ENCODE results near the gene MOK. TPM values are rescaled to one million over a fixed set of nuclear protein-coding genes. Genes with fewer than 3 reads are reported as not detected.

The MOK gene
- polyA plus RNA-seq, 2 donors = 7.2 to 8.3 TPM

DNA sequence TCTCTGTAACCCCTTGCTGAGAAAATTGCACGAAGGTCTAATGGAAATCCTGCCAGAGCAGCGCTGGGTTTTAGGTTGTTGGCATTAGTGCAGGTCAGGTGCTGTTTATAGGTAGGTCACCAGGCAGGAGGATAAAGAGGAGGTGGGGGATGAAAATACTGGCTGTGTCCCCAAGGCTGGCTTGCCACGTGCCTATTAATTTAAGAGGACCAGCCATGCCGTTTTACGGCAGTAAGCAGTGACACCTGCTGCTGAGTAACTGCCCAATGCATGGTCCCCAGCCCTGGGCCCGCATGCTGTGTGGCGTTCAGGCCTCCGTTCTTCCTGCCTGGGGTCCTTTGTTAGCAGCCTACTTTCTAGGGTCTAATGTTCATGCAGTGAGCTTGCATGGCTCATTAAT lies 98.0 kb downstream of the MOK start:
- no peak overlapping the region for H3K4me3 ChIP-seq (ENCODE audit: low read depth in 1 of 2, low read length in 2 of 2)
- 83 to 88% methylated on average over 8 of the region's 8 CpGs for WGBS, 2 donors
- no peaks in the 10 kb centered on the region for H3K27me3 ChIP-seq (ENCODE audit: control insufficient read depth in 1 of 2, insufficient read depth in 2 of 2, low read length in 2 of 2)
- H3K4me1 ChIP-seq (ENCODE audit: control insufficient read depth in 2 of 2, insufficient read depth in 2 of 2, low read length in 1 of 2) = peaks cover 0 to 2% of the 10 kb centered on the region in 2 donors
- no peak overlapping the region for H3K27ac ChIP-seq (ENCODE audit: low read depth in 2 of 2, low read length in 1 of 2)
- H3K36me3 ChIP-seq (ENCODE audit: control insufficient read depth in 2 of 2, insufficient read depth in 2 of 2, low read length in 1 of 2) = peaks cover 20 to 34% of the 10 kb centered on the region in 2 donors
- no peaks in the 10 kb centered on the region for H3K9me3 ChIP-seq (ENCODE audit: control insufficient read depth in 2 of 2, insufficient read depth in 1 of 2, low read depth in 1 of 2, low read length in 1 of 2)

DNA sequence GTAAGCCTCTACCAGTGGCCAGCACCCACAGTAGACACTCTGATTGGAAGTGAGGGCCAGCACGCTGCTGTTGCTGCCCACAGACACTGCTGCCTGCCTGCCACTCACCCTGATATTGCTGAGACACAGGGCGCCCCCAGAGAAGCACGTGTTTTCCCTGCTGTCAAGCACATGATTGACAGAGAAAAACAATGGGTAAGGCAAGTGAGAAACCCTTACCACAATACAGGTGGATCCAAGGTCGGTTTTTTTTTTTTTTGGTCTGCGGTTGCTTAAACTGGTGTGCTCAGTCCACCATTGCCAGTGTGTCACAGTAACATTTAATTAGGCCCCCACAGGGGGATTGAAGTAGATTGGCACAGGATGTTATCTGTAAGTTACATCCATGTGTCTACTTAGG lies 99.4 kb downstream of the MOK start:
- H3K36me3 ChIP-seq (ENCODE audit: control insufficient read depth in 2 of 2, insufficient read depth in 2 of 2, low read length in 1 of 2) = peaks cover 20 to 40% of the 10 kb centered on the region in 2 donors
- H3K27ac ChIP-seq (ENCODE audit: low read depth in 2 of 2, low read length in 1 of 2) = no peak overlapping the region
- no peaks in the 10 kb centered on the region for H3K9me3 ChIP-seq (ENCODE audit: control insufficient read depth in 2 of 2, insufficient read depth in 1 of 2, low read depth in 1 of 2, low read length in 1 of 2)
- no peaks in the 10 kb centered on the region for H3K27me3 ChIP-seq (ENCODE audit: control insufficient read depth in 1 of 2, insufficient read depth in 2 of 2, low read length in 2 of 2)
- WGBS, 2 donors = 72 to 77% methylated on average over 5 of the region's 5 CpGs
- peaks cover 0 to 2% of the 10 kb centered on the region in 2 donors for H3K4me1 ChIP-seq (ENCODE audit: control insufficient read depth in 2 of 2, insufficient read depth in 2 of 2, low read length in 1 of 2)
- no peak overlapping the region for H3K4me3 ChIP-seq (ENCODE audit: low read depth in 1 of 2, low read length in 2 of 2)

GRCh38 chr14:102203382-102203781 lies 101.6 kb downstream of the MOK start:
- Histone ChIP-seq H3K9me3 (ENCODE audit: control insufficient read depth in 2 of 2, insufficient read depth in 1 of 2, low read depth in 1 of 2, low read length in 1 of 2) (no peaks in the 10 kb centered on the region), H3K36me3 (ENCODE audit: control insufficient read depth in 2 of 2, insufficient read depth in 2 of 2, low read length in 1 of 2) (peaks cover 20 to 31% of the 10 kb centered on the region in 2 donors), H3K4me3 (ENCODE audit: low read depth in 1 of 2, low read length in 2 of 2) (no peak overlapping the region), H3K27ac (ENCODE audit: low read depth in 2 of 2, low read length in 1 of 2) (no peak overlapping the region), H3K4me1 (ENCODE audit: control insufficient read depth in 2 of 2, insufficient read depth in 2 of 2, low read length in 1 of 2) (peaks cover 0 to 2% of the 10 kb centered on the region in 2 donors), H3K27me3 (ENCODE audit: control insufficient read depth in 1 of 2, insufficient read depth in 2 of 2, low read length in 2 of 2) (no peaks in the 10 kb centered on the region)
- 81 to 83% methylated on average over 6 of the region's 6 CpGs for WGBS, 2 donors

DNA sequence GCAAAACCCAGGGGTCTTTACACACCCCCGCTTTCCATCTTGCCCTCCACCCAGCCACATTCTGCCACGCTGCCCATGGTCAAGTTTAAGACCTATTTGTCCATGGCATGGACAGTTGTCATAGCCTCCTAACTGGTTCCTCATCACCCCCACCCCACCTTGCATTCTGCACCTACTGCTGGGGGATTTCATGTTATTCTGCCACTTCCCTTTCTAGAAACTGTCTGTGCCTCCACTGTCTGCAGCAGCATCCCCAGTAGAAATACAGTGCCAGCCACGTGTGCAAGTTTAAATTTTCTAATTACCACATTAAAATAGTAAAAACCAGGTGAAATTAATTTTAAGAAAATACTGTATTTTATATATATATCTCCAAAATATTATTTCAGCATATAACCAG lies 102.0 kb downstream of the MOK start:
- Histone ChIP-seq H3K36me3 (ENCODE audit: control insufficient read depth in 2 of 2, insufficient read depth in 2 of 2, low read length in 1 of 2) (peaks cover 22 to 31% of the 10 kb centered on the region in 2 donors), H3K27me3 (ENCODE audit: control insufficient read depth in 1 of 2, insufficient read depth in 2 of 2, low read length in 2 of 2) (no peaks in the 10 kb centered on the region), H3K9me3 (ENCODE audit: control insufficient read depth in 2 of 2, insufficient read depth in 1 of 2, low read depth in 1 of 2, low read length in 1 of 2) (no peaks in the 10 kb centered on the region), H3K27ac (ENCODE audit: low read depth in 2 of 2, low read length in 1 of 2) (no peak overlapping the region), H3K4me3 (ENCODE audit: low read depth in 1 of 2, low read length in 2 of 2) (no peak overlapping the region), H3K4me1 (ENCODE audit: control insufficient read depth in 2 of 2, insufficient read depth in 2 of 2, low read length in 1 of 2) (peaks cover 0 to 2% of the 10 kb centered on the region in 2 donors)
- WGBS, 2 donors = 86 to 87% methylated on average over 3 of the region's 3 CpGs

GRCh38 chr14:102201776-102202175 lies 103.2 kb downstream of the MOK start:
- peaks cover 24 to 30% of the 10 kb centered on the region in 2 donors for H3K36me3 ChIP-seq (ENCODE audit: control insufficient read depth in 2 of 2, insufficient read depth in 2 of 2, low read length in 1 of 2)

GRCh38 chr14:102201353-102201738 lies 103.6 kb downstream of the MOK start:
- 85% methylated on average over 9 of the region's 9 CpGs for WGBS, 2 donors
- Histone ChIP-seq H3K27me3 (ENCODE audit: control insufficient read depth in 1 of 2, insufficient read depth in 2 of 2, low read length in 2 of 2) (no peaks in the 10 kb centered on the region), H3K36me3 (ENCODE audit: control insufficient read depth in 2 of 2, insufficient read depth in 2 of 2, low read length in 1 of 2) (peaks cover 25 to 27% of the 10 kb centered on the region in 2 donors), H3K4me3 (ENCODE audit: low read depth in 1 of 2, low read length in 2 of 2) (no peak overlapping the region), H3K27ac (ENCODE audit: low read depth in 2 of 2, low read length in 1 of 2) (no peak overlapping the region), H3K4me1 (ENCODE audit: control insufficient read depth in 2 of 2, insufficient read depth in 2 of 2, low read length in 1 of 2) (peaks cover 0 to 2% of the 10 kb centered on the region in 2 donors), H3K9me3 (ENCODE audit: control insufficient read depth in 2 of 2, insufficient read depth in 1 of 2, low read depth in 1 of 2, low read length in 1 of 2) (no peaks in the 10 kb centered on the region)

More at GRCh38 chr14:102201776-102202175, 103.2 kb downstream of the MOK start:
- Histone ChIP-seq H3K9me3 (ENCODE audit: control insufficient read depth in 2 of 2, insufficient read depth in 1 of 2, low read depth in 1 of 2, low read length in 1 of 2) (no peaks in the 10 kb centered on the region), H3K27me3 (ENCODE audit: control insufficient read depth in 1 of 2, insufficient read depth in 2 of 2, low read length in 2 of 2) (no peaks in the 10 kb centered on the region), H3K27ac (ENCODE audit: low read depth in 2 of 2, low read length in 1 of 2) (no peak overlapping the region), H3K4me3 (ENCODE audit: low read depth in 1 of 2, low read length in 2 of 2) (no peak overlapping the region), H3K4me1 (ENCODE audit: control insufficient read depth in 2 of 2, insufficient read depth in 2 of 2, low read length in 1 of 2) (peaks cover 0 to 2% of the 10 kb centered on the region in 2 donors)
- 82 to 84% methylated on average over 3 to 4 of the region's 4 CpGs for WGBS, 2 donors

DNA sequence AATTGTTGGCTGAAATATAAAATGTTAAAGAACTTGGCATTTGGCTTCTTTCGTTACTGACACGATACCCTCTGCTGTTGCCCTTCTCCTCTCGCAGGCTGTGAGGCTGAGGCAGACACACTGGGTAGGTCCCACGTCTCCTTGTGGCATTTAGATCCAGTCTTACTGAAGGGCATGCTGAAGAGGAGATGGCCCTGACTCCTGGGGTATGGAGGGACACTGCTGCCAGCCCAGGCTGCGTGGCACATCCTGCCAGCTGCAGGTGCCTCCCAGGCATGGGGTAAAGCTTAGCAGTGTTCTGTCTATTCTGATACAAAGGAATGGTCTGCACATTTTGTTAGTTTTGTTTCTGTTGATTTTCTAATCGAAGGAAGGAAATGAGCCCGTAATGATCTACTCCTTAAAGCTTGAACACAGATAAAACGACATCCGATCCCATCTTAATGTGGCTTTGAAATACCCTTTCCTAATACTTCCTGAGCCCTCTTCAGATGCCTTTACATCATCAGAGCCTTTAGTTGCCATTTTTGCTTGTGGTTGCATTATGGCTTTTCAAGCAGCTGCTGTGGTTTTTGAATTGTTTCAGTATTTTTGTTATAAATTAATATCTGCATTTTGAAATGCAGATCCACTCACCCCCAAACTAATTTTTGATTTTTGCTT lies 104.1 kb downstream of the MOK start:
- WGBS, 2 donors = 78 to 82% methylated on average over 9 of the region's 9 CpGs
- Histone ChIP-seq H3K9me3 (ENCODE audit: control insufficient read depth in 2 of 2, insufficient read depth in 1 of 2, low read depth in 1 of 2, low read length in 1 of 2) (no peaks in the 10 kb centered on the region), H3K4me1 (ENCODE audit: control insufficient read depth in 2 of 2, insufficient read depth in 2 of 2, low read length in 1 of 2) (peaks cover 0 to 2% of the 10 kb centered on the region in 2 donors), H3K27ac (ENCODE audit: low read depth in 2 of 2, low read length in 1 of 2) (no peak overlapping the region), H3K27me3 (ENCODE audit: control insufficient read depth in 1 of 2, insufficient read depth in 2 of 2, low read length in 2 of 2) (no peaks in the 10 kb centered on the region), H3K36me3 (ENCODE audit: control insufficient read depth in 2 of 2, insufficient read depth in 2 of 2, low read length in 1 of 2) (peaks cover 28 to 30% of the 10 kb centered on the region in 2 donors), H3K4me3 (ENCODE audit: low read depth in 1 of 2, low read length in 2 of 2) (no peak overlapping the region)

- no peak overlapping the region for H3K4me3 ChIP-seq (ENCODE audit: low read depth in 1 of 2, low read length in 2 of 2)
- WGBS, 2 donors = 62 to 70% methylated on average over 5 of the region's 5 CpGs
- peaks cover 15 to 16% of the 10 kb centered on the region in 2 donors for H3K36me3 ChIP-seq (ENCODE audit: control insufficient read depth in 2 of 2, insufficient read depth in 2 of 2, low read length in 1 of 2)
- H3K9me3 ChIP-seq (ENCODE audit: control insufficient read depth in 2 of 2, insufficient read depth in 1 of 2, low read depth in 1 of 2, low read length in 1 of 2) = no peaks in the 10 kb centered on the region
- H3K4me1 ChIP-seq (ENCODE audit: control insufficient read depth in 2 of 2, insufficient read depth in 2 of 2, low read length in 1 of 2) = peaks cover 0 to 3% of the 10 kb centered on the region in 2 donors
- no peaks in the 10 kb centered on the region for H3K27me3 ChIP-seq (ENCODE audit: control insufficient read depth in 1 of 2, insufficient read depth in 2 of 2, low read length in 2 of 2)
- H3K27ac ChIP-seq (ENCODE audit: low read depth in 2 of 2, low read length in 1 of 2) = no peak overlapping the region
Measured at GRCh38 chr14:102197317-102197853, 107.6 kb downstream of the MOK start.

DNA sequence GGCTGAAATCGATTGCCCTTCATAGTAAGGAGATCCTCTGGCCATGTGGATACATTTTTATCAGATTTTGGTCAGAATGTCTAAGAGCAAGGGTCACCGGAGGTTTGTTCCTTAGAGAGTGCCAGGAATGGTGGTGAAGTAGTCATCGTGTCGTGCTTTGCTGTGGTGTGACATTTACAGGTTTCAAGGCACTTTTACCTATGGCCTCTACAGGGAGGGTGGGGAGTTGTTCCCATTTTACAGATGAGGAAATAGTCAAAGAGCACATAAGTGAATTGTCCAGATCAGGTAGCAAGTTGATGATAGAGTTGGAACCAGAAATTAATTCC lies 108.1 kb downstream of the MOK start:
- H3K36me3 ChIP-seq (ENCODE audit: control insufficient read depth in 2 of 2, insufficient read depth in 2 of 2, low read length in 1 of 2) = peaks cover 15% of the 10 kb centered on the region in 2 donors
- no peak overlapping the region for H3K27ac ChIP-seq (ENCODE audit: low read depth in 2 of 2, low read length in 1 of 2)
- H3K4me1 ChIP-seq (ENCODE audit: control insufficient read depth in 2 of 2, insufficient read depth in 2 of 2, low read length in 1 of 2) = peaks cover 0 to 3% of the 10 kb centered on the region in 2 donors
- no peaks in the 10 kb centered on the region for H3K9me3 ChIP-seq (ENCODE audit: control insufficient read depth in 2 of 2, insufficient read depth in 1 of 2, low read depth in 1 of 2, low read length in 1 of 2)
- WGBS, 2 donors = 76 to 80% methylated on average over 4 of the region's 4 CpGs
- H3K27me3 ChIP-seq (ENCODE audit: control insufficient read depth in 1 of 2, insufficient read depth in 2 of 2, low read length in 2 of 2) = no peaks in the 10 kb centered on the region
- no peak overlapping the region for H3K4me3 ChIP-seq (ENCODE audit: low read depth in 1 of 2, low read length in 2 of 2)
